Vagina (tissue), 2 donors: ENCODE results near the gene ADAM8.

Experiments used
- POLR2A ChIP-seq, 2 donors: fragments of 450-650 bp; IDR thresholded peaks; one replicate each; pipeline ENCODE4 v1.6.1; 2017; ENCODE audit warnings: antibody characterized with exemption in 2 of 2, mild to moderate bottlenecking in 2 of 2, moderate library complexity in 2 of 2
- POLR2AphosphoS5 ChIP-seq, 2 donors: sonication (generic); formaldehyde crosslinking; IDR thresholded peaks; one replicate each; pipeline ENCODE4 v1.9.0; 2017; ENCODE audit warnings: antibody characterized with exemption in 2 of 2, mild to moderate bottlenecking in 2 of 2, low read depth in 1 of 2; ENCODE audit not compliant: insufficient read depth in 1 of 2
- TF ChIP-seq, protein P1 (sequence below), 3 experiments: fragments of 450-650 bp in 2 of 3; fragments of 200-600 bp in 1 of 3; sonication (generic) in 1 of 3; IDR thresholded peaks; one replicate each; pipeline ENCODE4 v1.5.1; 2017 to 2019; ENCODE audit warnings: antibody characterized with exemption in 3 of 3, mild to moderate bottlenecking in 2 of 3, moderate library complexity in 2 of 3

DNA sequence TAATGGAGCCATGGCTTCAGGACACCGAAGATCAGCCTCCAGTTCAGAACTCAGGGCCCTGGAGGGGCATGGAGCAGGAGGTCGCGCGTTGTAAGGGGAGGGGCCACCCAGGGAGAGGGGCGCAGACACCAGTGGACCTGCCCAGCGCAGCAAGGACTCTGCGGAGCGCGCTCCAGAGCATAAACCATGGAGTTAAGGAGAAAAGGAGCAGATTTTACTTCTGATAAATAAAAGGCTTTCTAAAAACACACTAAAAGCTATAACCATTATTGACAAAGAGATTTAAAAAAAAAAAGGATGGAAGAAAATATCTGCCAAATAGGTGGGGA is 49.5 kb upstream of the ADAM8 start:
- no peak for TF ChIP-seq POLR2A (IDR thresholded peaks at IDR 0.05)
- TF ChIP-seq, protein P1, sequence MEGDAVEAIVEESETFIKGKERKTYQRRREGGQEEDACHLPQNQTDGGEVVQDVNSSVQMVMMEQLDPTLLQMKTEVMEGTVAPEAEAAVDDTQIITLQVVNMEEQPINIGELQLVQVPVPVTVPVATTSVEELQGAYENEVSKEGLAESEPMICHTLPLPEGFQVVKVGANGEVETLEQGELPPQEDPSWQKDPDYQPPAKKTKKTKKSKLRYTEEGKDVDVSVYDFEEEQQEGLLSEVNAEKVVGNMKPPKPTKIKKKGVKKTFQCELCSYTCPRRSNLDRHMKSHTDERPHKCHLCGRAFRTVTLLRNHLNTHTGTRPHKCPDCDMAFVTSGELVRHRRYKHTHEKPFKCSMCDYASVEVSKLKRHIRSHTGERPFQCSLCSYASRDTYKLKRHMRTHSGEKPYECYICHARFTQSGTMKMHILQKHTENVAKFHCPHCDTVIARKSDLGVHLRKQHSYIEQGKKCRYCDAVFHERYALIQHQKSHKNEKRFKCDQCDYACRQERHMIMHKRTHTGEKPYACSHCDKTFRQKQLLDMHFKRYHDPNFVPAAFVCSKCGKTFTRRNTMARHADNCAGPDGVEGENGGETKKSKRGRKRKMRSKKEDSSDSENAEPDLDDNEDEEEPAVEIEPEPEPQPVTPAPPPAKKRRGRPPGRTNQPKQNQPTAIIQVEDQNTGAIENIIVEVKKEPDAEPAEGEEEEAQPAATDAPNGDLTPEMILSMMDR (IDR thresholded peaks at IDR 0.05): no peak
- no peak for TF ChIP-seq POLR2AphosphoS5 (IDR thresholded peaks at IDR 0.05; ENCODE audit: insufficient read depth in 1 of 2, low read depth in 1 of 2)
